ENCODE measurements around the gene POLR3H. TPM values are rescaled to one million over a fixed set of nuclear protein-coding genes. Genes with fewer than 3 reads are reported as not detected.

POLR3H gene
- total RNA-seq, 1 experiment from 2014 or later: 92.1 TPM

- no TSS peak for BruUV-seq (replicated peaks)
- Histone ChIP-seq H3K36me3 (ENCODE audit: insufficient read depth, low read length, poor library complexity, severe bottlenecking) (no peaks in the 10 kb centered on the region), H3K27ac (ENCODE audit: low read depth, low read length, poor library complexity, severe bottlenecking) (no peak overlapping the region), H3K9me3 (ENCODE audit: low read depth, low read length, poor library complexity, severe bottlenecking) (no peaks in the 10 kb centered on the region), H3K4me1 (ENCODE audit: insufficient read depth, low read length, poor library complexity, severe bottlenecking) (peaks cover 19% of the 10 kb centered on the region), H3K27me3 (replicated peaks; ENCODE audit: insufficient read depth, low read depth, low read length, poor library complexity) (no peaks in the 10 kb centered on the region), H3K4me3 (ENCODE audit: low read depth, low read length, poor library complexity, severe bottlenecking) (no peak overlapping the region)
- DNase-seq (ENCODE audit: low spot score): no peak
- TF ChIP-seq, protein P1, sequence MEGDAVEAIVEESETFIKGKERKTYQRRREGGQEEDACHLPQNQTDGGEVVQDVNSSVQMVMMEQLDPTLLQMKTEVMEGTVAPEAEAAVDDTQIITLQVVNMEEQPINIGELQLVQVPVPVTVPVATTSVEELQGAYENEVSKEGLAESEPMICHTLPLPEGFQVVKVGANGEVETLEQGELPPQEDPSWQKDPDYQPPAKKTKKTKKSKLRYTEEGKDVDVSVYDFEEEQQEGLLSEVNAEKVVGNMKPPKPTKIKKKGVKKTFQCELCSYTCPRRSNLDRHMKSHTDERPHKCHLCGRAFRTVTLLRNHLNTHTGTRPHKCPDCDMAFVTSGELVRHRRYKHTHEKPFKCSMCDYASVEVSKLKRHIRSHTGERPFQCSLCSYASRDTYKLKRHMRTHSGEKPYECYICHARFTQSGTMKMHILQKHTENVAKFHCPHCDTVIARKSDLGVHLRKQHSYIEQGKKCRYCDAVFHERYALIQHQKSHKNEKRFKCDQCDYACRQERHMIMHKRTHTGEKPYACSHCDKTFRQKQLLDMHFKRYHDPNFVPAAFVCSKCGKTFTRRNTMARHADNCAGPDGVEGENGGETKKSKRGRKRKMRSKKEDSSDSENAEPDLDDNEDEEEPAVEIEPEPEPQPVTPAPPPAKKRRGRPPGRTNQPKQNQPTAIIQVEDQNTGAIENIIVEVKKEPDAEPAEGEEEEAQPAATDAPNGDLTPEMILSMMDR (conservative IDR thresholded peaks at IDR 0.05; ENCODE audit: low read depth, low read length): no peak
- CTCF ChIA-PET: no interaction called here
- POLR2A ChIA-PET (ENCODE audit: low non-redundant PET): no interaction called here
- intact Hi-C loops (cut with micrococcal nuclease; ENCODE audit: unreplicated experiment): no loop called here
Measured at GRCh38 chr22:41563051-41563711, 18.9 kb upstream of the POLR3H start.

DNA sequence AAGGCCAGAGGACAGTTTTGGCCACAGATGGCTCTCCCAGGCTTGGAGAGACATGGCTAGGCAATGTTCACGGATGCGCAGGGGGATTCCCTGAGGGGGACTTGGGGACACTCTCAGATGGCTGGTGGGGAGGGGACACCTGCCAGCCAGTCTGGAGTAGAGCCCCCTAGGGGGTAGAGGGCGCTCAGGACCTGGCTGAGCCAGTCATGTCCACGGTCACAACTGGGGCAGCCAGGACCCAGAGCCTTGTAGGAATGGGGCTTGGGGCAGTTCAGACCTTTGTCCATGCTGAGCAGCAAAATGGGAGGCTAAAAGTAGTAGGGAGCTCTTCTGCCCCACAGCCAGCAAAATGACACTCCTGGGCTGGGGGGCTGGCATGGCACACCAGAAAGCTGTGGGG, 18.2 kb upstream of the POLR3H start:
- BruUV-seq (replicated peaks): no TSS peak
- intact Hi-C loops (cut with micrococcal nuclease; ENCODE audit: unreplicated experiment): no loop called here
- no peak for DNase-seq (ENCODE audit: low spot score)
- Histone ChIP-seq H3K27me3 (replicated peaks; ENCODE audit: insufficient read depth, low read depth, low read length, poor library complexity) (no peaks in the 10 kb centered on the region), H3K4me1 (ENCODE audit: insufficient read depth, low read length, poor library complexity, severe bottlenecking) (peaks cover 24% of the 10 kb centered on the region), H3K27ac (ENCODE audit: low read depth, low read length, poor library complexity, severe bottlenecking) (peak overlapping the region; percentile 15), H3K9me3 (ENCODE audit: low read depth, low read length, poor library complexity, severe bottlenecking) (no peaks in the 10 kb centered on the region), H3K36me3 (ENCODE audit: insufficient read depth, low read length, poor library complexity, severe bottlenecking) (no peaks in the 10 kb centered on the region), H3K4me3 (ENCODE audit: low read depth, low read length, poor library complexity, severe bottlenecking) (no peak overlapping the region)
- POLR2A ChIA-PET (ENCODE audit: low non-redundant PET): no interaction called here
- CTCF ChIA-PET: no interaction called here
- TF ChIP-seq, protein P1 (conservative IDR thresholded peaks at IDR 0.05; ENCODE audit: low read depth, low read length): no peak
- no peak for TF ChIP-seq EZH2 (IDR thresholded peaks at IDR 0.05; ENCODE audit: borderline replicate concordance, low read depth, low read length, poor library complexity, severe bottlenecking)

- Histone ChIP-seq H3K9me3 (ENCODE audit: low read depth, low read length, poor library complexity, severe bottlenecking) (no peaks in the 10 kb centered on the region), H3K4me1 (ENCODE audit: insufficient read depth, low read length, poor library complexity, severe bottlenecking) (peaks cover 29% of the 10 kb centered on the region), H3K36me3 (ENCODE audit: insufficient read depth, low read length, poor library complexity, severe bottlenecking) (no peaks in the 10 kb centered on the region), H3K4me3 (ENCODE audit: low read depth, low read length, poor library complexity, severe bottlenecking) (no peak overlapping the region), H3K27me3 (replicated peaks; ENCODE audit: insufficient read depth, low read depth, low read length, poor library complexity) (no peaks in the 10 kb centered on the region), H3K27ac (ENCODE audit: low read depth, low read length, poor library complexity, severe bottlenecking) (no peak overlapping the region)
- ChIA-PET POLR2A (ENCODE audit: low non-redundant PET) (no interaction called here), CTCF (interaction anchor here (0.6 kb wide), 1 partner anchor 1758 kb away, joined by 4 read pairs; no protein-coding TSS in a partner anchor)
- intact Hi-C loops (cut with micrococcal nuclease; ENCODE audit: unreplicated experiment): no loop called here
- peak; percentile 45 for DNase-seq (ENCODE audit: low spot score)
- TF ChIP-seq EZH2 (IDR thresholded peaks at IDR 0.05; ENCODE audit: borderline replicate concordance, low read depth, low read length, poor library complexity, severe bottlenecking): no peak
- TF ChIP-seq, protein P1 (conservative IDR thresholded peaks at IDR 0.05; ENCODE audit: low read depth, low read length): no peak
- BruUV-seq (replicated peaks): no TSS peak
Measured at GRCh38 chr22:41561788-41562187, 17.5 kb upstream of the POLR3H start.

Measured in A673 (cell line).